Measurements from ENCODE around the gene PAK6.

DNA sequence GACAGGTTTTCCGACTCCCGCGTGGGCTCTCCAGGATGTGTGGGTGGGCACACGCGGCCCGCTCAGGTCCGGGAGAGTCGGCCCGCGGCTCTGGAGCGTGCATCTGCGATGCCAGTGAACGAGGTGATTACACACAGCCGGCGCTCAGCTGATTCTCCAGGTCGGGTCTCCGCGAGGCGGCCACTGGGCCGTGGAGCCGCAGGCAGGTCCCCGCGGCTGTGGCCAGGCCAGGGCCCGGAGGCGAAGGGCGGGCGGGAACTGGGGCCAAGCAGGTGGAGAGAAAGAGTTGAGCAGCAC, 13.2 kb downstream of the PAK6 start:
- TF ChIP-seq, protein P1, sequence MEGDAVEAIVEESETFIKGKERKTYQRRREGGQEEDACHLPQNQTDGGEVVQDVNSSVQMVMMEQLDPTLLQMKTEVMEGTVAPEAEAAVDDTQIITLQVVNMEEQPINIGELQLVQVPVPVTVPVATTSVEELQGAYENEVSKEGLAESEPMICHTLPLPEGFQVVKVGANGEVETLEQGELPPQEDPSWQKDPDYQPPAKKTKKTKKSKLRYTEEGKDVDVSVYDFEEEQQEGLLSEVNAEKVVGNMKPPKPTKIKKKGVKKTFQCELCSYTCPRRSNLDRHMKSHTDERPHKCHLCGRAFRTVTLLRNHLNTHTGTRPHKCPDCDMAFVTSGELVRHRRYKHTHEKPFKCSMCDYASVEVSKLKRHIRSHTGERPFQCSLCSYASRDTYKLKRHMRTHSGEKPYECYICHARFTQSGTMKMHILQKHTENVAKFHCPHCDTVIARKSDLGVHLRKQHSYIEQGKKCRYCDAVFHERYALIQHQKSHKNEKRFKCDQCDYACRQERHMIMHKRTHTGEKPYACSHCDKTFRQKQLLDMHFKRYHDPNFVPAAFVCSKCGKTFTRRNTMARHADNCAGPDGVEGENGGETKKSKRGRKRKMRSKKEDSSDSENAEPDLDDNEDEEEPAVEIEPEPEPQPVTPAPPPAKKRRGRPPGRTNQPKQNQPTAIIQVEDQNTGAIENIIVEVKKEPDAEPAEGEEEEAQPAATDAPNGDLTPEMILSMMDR (IDR thresholded peaks at IDR 0.05), result no peak
- TF ChIP-seq POLR2AphosphoS5 (IDR thresholded peaks at IDR 0.05) (no peak), EP300 (IDR thresholded peaks at IDR 0.05) (no peak), POLR2A (IDR thresholded peaks at IDR 0.05) (no peak)

Data from gastroesophageal sphincter (tissue), 3 donors.